GM21360 (cell line): Measurements from ENCODE around the gene PNPO.

Source experiments
- ATAC-seq: cut with Tn5 transposase; IDR thresholded peaks from one replicate; pipeline ENCODE4 v1.9.1; 2021; ENCODE audit warnings: mild to moderate bottlenecking, moderate library complexity; ENCODE audit not compliant: unreplicated experiment

The PNPO gene

DNA sequence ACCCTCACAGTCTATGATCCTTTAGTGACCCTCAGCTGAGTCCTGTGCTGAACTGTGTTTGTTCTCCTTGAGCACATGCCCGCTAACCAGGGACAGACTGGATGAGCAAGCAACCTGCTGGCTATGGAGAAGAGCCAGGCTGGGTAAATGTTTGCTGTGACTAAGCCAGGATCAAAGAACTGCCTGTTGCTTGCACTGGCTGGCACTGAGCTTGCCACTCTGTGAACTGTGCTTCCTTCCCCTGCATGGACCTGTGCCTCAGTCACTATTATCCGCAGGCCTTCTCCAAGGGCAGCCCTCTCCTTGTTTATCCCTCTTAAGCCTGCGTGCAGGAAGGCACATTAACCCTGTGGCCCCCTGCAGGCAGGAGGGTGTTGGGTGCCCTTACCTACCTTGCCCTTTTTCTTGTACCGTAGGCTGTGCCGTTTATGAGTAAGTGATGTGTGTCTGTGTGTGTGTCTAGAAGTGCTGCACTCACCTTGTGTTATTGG lies 7.4 kb downstream of the PNPO start:
- ATAC-seq, result no peak

DNA sequence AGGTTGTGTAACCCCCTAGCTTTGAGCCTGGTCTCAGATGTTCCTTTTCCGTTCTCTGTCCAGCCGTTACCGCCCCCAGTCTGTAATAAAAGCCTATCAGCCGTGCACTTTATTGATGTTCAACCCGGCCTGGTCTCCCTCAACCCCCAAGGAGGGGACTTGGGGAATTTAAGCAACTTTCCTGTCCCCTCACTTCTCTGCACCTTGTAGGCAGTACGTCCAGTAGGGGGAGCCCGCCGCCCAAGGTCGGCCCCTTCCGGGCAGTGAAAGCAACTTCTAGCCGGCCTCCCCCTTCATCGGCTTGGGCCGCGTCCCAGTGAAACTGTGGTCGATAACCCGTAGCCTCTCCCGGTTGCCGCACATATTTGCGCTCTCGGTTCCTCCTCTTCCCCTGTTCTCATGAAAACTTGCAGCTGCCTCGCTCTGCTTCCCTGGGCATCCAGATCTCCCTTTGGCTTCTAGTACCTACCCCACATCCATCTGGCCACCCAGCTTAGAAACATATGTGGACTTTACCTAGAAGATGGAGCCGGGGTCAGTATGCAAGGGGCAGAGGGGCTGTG lies 7.9 kb downstream of the PNPO start:
- ATAC-seq, result peak; percentile 51

GRCh38 chr17:47949946-47950345 lies 8.6 kb downstream of the PNPO start:
- ATAC-seq, result peak; percentile 27

GRCh38 chr17:47950448-47950847 lies 9.1 kb downstream of the PNPO start:
- no peak for ATAC-seq

DNA sequence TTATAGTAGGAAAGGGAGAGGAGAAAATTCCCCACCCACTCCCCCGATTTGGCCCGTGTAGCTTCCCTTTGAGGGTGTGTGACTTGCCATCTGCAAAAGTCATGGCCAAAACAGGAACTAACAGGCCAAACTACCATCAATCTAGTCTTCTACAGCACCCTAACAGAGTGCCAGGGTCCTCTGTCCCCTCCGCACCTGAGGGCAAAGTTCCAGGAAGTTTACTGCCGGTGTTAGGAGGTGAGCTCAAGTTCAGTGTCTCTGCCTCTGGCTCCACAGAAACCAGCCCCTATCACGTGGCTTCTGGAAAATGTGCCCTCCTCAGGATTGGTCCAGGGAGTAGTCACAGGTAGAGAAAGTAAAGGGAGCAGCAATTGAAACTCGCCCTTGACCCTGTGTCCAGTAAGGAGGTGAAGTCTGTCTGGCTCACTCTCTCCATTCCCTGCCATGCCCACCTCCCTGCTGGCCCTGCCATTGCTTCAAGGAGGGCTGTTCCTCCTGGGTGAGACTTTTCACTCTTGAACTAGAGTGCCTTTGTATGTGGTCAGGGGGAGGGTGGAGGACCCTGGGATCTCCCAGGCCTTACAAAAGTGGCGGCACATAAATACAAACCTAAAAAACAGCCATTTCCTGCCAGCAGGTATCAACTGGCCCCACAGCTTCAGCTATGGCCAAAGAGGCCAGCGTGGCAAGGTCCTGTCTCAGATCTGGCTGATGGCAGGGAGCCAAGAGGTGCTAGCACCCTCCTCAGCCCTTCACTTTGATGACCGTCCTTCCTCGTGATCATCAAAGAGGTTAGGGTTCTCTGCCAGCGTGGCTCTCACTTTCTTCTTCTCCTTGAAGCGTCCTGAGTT lies 11.0 kb downstream of the PNPO start:
- no peak for ATAC-seq

DNA sequence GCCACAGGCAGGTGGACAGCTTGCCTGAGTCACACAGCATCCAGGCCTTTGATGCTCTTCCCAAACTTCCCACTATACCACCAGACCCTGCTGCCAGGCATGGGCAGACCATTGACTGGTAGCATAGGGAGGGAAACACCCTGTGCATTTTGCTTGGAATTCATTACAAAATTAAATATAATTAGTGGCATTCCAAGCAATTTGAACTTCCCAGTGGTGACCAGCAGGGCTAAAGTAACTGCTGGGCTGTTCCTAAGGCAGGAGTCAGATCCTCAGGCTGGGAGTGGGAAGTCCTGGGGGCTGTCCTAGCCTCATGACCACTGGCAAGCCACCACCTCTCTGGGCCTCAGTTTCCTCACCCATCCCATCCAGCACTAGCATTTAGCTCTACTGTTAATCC lies 12.5 kb downstream of the PNPO start:
- ATAC-seq, result no peak

- no peak for ATAC-seq
Observed at GRCh38 chr17:47955497-47956461, 14.4 kb downstream of the PNPO start.

- no peak for ATAC-seq
Observed at GRCh38 chr17:47956791-47957590, 15.6 kb downstream of the PNPO start.

GRCh38 chr17:47957591-47958490 lies 16.5 kb downstream of the PNPO start, which contains the start of gene PRR15L:
TSS of gene PRR15L (minus strand) at chr17:47957883. CDS start at chr17:47953234, 4,649 bp downstream.
- ATAC-seq, result no peak

DNA sequence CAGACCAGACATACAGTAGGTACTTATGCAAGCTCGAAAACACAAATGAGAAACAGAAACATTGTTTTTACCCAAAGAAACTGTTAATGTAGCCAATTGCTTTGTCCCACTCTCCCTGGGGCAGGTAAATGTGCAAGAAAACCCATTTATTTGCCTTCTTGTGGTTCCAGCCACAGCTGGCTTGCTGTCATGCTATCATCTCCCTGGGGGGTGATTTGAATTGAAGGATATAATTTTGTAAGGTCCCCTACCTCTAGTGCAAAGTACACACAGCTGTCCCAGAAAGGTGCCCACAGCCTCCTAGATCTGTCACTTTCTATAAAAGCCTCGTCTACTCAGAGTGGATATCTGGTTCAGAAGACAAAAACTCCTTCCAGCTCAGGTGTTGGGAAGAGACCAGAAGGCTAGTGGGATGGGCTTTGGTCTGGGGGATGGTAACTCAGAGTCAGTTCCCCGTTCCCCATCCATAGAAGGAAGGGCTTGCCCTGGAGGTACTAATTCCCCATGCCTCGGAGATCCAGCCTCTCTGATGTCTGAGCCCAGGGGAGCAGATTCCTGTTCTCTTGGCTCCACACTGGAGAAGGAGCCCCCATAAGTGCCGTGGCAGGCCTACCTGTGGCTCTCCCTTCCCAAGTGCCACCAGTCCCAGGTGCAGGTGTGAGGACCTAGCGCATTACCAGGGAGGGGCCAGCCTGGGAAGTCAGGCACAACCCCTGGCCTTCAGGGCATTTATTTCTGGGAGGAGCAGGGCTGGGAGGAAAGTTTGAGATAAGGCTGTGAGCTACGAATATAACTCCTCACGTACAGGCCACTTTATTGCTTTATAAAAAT lies 18.7 kb downstream of the PNPO start:
- no peak for ATAC-seq

- no peak for ATAC-seq
Observed at GRCh38 chr17:47961406-47961805, 20.0 kb downstream of the PNPO start.

DNA sequence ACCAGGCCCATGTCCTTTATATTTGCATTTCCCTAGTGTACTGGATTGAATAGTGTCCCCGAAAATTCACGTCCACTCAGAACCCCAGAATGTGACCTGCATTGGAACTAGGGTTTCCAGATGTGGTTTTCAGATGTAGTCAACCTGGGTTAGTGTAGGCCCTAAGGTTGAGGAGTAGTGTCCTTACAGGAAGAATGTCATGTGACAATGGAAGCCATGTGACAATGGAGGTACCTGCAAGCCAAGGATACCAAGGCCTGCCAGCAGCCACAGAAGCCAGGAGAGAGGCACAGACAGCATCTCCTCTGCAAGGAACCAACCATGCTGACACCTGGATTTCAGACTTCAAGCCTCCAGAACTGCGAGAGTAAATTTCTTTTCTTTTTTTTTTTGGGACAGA lies 21.5 kb downstream of the PNPO start:
- ATAC-seq, result no peak

DNA sequence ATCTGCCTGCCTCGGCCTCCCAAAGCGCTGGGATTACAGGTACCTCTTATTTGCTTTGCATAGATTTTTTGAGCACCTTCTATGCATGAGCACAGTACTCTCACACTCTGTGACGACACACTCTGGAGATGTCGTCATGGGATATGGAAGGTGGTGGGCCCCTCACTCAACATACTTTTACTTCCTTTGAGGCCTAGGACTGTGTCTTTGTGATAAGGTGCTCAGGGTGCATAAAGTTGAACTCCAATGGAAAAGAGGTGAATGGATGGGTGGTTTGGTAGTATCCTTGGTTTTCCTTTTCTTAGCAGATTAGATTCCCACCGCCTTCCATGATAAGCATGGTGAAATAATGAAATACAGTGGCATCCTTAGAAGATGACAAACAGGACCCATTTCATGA lies 23.5 kb downstream of the PNPO start:
- ATAC-seq, result no peak

DNA sequence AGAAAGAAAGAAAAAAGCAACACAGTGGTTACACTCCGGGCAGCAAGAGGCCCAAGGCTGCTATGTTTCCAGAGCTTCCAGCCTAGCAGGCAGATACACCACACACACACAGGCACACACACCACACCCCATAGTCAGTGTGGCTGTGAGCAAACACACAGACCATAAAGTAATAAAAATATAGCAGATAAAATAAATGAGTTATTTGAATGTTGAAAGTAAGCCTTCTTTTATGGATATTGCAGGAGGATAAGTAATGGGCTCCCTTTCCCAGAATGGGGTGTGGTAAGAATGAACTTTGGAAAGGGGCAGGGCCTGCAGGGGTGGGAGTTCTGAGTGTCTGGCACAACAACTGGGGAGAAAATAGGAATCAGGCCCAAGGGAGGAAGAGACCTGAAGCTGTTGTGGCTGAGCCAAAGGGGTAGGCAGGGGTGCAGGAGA lies 24.7 kb downstream of the PNPO start:
- no peak for ATAC-seq

DNA sequence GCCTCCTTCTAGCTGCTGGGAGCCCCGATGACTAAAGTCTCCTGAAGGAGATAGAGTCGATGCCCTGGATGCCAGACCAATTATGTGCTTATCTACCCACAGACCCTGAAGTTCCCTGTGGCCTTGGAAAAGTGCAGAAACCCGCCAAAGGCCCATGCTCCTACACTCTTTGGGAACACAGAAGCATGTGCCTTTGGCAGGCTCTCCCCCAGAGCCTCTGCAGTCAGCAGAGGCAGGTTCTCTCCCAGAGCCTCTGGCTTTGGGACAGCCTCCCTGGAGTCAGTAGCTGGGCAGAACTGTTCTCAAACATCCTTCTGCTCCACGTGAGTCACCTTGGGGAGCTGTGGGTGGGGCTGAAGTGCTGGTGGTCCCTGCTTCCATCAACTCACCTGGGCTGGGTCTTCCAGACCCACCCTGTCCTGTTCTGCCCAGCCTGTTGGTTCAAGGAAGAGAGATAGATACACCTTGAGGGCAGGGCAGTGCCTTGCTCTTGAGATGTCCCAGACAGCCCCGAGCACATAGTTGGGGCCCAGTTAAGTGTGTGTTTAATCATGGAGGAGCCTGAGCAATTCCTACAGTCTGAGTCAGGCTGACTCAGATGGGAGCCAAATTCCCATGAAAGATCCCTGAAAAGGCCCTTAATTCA lies 26.4 kb downstream of the PNPO start:
- ATAC-seq, result no peak

GRCh38 chr17:47968836-47969235 lies 27.5 kb downstream of the PNPO start:
- no peak for ATAC-seq

DNA sequence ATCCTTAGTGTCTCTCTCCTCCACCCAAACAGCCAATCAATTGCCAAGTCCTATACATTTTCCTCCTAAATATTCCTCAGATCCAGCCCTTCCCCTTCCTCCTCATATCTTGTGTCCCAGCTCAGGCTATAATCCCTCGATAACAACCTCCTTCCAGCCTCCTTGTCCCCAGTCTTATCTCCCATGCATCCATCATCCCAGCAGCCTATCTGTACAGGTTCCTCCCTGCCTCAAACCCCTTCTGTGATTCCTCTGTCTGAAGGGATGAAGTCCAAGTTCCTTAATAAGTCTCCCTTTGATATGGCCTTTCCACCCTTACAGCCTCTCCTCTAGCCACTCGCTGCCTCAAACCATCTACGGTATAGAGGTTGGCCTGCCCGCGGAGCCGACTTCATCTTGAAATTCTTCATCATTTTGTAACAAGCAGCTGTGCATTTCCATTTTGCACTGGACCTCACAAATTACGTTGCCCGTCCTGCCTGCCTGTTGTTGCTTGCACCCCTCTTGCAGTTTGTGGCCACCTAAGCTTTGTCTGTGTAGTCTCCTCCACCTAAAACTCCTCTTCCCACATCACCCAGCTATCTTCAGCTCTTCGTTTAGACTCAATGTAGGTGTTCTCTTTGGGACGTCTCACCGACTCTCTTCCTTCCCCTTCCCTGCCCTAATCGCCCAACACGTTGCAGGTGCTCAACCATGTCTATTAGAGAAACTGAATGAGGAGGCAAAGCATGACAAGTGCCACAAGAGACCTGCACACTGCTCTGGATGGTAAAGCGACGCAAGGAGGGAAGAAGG lies 28.8 kb downstream of the PNPO start:
- ATAC-seq, result no peak
